Fibroblast of upper back skin (primary cell): ENCODE data around the gene SESN1.
"Not testable (repeated sequence)": the region's sequence is repeated elsewhere in the genome, so short reads cannot be mapped to it uniquely, and the experiment has no call there.

Source experiments
- DNase-seq: peaks from one replicate; pipeline ENCODE4 v3.0.0-alpha.2; 2013

The SESN1 gene

DNA sequence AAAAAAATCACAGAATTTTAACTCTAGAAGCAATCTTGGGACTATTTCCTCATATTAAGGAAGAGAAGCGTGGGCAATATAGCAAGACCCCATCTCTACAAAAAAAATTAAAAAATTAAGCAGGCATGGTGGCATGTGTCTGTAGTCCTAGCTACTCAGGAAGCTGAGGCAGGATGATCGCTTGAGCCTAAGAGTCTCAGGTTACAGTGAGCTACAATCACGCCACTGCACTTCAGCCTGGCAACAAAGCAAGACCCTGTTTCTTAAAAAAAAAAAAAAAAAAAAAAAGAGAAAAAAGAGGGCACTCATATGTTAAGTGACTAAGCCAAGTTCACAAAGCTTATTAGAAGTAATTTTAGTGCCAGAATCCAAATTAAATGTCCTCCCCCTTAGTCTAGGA, 100.8 kb downstream of the SESN1 start:
- no peak for DNase-seq

DNA sequence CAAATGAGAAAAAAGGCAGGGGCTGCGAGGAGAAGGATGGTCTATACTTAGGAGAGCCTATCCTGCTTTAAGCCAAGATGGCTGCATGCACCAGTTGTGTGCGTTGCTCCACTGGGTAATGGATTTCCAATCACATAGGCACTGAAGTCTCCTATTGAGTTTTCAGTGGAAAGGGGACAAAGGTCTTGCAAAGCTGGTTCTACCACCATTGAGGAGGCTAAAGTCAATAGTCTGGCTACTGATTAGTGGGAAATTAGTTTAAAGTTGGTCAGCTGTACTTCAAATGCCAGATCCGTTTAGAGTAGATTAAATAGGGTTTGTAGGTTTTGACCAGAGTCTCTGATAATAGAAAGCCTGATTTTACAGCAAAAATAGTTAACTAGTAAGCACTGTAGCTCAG, 104.9 kb downstream of the SESN1 start:
- DNase-seq = no peak

DNA sequence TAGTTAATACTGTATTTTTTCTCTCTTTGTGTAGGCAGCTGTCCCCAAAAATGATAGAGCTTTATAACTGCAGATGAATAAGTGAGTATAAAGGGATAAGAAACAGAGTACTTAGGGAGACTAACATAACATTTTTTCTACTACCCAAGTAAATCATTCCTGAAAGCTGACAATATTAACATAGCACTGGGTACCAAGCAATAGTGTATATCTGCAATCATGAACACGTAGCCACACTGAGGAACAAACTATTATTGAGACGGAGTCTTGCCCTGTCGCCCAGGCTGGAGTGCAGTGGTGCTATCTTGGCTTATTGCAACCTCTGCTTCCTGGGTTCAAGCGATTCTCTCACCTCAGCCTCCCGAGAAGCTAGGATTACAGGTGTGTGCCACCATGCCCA, 105.9 kb downstream of the SESN1 start:
- no peak for DNase-seq

DNA sequence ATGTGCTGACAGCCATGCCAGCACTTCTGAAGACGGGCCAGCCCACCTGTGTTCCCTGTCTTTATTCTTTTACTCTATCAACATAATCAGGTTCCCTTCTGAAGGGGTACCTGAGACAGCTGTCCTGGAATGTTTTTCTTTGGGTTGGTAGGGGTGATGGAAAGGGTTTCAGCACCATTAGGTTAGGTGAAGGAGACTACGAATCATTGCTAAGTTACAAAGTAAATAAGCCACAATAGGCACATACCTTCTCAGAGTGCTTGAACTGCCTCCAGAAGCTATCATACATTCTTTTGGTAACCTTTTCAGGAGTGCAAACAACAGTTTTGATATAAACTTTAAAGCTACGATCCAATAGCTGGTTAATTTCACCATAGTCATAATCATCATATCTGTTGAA, 106.3 kb downstream of the SESN1 start:
- DNase-seq = no peak

DNA sequence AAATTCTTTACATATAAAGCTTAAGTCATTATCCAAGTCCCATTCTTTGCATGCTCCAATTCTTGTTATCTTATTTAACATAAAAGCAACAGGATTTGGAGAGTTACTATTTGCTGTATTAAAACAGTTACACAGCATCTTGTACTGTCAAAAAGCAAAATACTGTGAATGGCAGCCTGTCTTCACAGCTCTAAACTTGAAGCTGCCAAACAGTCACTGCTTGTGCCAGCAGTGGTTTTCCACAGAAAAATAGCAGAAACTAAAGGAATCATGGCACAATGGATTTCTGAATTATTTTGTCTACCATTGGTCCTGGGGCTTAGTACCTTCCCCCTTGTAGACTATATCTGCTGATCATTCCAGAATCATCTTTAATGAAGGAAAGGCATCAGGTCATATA, 107.5 kb downstream of the SESN1 start:
- DNase-seq = no peak

DNA sequence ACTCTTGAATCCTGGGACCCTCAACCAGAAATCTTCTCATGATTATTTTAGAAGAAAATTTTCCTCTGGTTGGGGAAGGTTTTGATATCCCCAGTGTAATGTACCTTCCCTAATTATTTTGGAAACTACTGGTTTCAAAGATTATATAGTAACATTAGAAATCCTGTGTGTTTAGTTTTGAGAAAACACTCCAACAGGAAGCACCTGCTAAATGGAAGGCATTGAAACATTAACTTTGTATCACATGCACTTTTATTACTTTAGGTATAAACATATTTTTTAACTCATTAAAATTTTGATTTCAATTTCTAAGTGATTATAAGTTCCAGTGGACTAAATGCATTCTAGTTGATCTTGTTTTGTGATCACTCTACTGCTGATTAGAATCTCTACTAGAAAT, 109.3 kb downstream of the SESN1 start:
- no peak for DNase-seq

DNA sequence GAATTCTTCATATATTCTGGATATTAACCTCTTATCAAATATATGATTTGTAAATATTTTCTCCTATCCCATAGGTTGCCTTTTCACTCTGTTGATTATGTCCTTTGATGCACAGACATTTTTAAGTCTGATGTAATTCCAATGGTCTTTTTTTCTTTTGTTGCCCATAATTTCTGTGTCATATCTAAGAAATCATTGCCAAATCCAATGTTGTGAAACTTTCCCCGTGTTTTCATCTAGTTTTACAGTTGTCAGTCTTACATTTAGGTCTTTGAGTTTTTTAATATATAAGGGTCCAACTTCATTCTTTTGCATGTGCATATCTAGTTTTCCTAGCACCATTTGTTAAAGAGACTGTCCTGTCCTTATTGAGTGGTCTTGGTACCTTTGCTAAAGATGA, 111.5 kb downstream of the SESN1 start:
- DNase-seq = no peak

DNA sequence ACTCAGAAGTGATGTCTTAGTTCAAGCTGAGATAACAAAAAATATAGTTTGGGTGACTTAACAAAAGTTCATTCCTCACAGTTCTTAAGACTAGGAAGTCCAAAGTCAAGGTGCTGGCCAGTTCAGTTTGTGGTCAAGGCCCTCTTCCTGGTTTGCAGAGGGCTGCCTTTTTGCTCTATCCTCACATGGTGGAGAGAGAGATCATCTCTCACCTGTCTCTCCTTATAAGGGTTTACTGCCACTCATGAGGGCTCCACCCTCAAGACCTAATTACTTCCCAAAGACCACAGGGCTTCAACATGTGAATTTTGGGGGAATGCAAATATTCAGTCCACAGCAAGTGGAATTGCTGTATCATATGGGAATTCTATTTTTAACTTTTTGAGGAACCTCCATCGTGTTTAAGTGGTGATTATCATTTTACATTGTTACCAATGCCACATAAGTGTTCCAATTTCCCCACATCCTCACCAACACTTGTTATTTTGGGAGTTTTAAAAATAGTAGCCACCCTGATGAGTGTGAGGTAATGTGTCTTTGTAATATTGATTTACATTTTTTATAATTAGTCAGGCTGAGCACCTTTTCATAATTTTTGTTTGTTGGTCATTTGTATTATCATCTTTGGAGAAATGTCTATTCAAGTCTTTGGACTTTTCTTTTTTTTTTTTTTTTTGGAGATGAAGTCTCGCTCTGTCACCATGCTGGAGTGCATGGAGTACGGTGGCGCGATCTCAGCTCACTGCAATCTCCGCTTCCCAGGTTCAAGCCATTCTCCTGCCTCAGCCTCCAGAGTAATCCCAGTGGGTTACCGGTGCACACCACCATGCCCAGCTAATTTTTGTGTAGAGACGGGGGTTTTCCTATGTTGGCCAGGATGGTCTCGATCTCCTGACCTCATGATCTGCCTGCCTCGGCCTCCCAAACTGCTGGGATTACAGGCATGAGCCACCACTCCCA, 112.2 kb downstream of the SESN1 start:
- no peak for DNase-seq

DNA sequence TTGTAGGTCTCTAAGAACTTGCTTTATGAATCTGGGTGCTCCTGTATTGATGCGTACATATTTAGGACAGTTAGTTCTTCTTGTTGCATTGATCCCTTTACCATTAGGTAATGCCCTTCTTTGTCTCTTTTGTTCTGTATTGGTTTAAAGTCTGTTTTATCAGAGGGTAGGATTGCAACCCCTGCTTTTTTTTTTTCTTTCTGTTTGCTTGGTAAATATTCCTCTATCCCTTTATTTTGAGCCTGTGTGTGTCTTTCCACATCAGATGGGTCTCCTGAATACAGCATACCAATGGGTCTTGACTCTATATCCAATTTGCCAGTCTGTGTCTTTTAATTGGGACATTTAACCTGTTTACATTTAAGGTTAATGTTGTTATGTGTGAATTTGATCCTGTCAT, 116.0 kb downstream of the SESN1 start:
- not testable (repeated sequence) for DNase-seq

DNA sequence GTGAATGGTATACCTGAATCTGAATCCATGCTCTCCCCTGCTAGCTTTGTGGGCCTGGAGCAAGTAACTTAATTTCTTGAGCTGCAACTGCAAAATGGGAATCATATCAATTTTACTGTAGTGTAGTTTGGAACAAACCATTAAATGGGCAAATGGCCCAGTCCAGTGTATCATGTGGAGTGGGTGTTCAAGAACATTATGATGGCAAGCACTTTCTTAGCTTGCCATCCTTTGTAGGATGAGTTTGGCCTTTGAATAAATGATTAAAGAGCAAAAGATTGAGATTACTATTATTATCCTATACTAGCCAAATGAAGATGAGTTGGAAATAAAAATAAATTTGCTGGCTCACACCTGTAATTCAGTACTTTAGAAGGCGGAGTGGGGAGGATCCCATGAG, 120.4 kb downstream of the SESN1 start:
- DNase-seq = no peak

DNA sequence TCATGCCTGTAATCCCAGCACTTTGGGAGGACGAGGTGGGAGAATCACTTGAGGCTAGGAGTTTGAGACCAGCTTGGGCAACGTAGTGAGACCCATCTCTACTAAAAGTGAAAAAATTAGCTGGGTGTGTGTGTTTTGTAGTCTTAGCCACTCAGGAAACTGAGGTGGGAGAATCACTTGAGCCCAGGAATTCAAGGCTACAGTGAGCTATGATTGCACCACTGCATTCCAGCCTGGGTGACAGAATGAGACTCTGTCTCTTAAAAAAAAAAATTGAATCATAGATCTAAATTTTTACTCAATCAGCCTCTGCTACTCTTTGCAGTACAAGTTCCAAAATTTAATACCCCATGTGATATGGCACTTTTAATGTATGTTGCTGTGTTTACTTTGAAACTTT, 124.9 kb downstream of the SESN1 start:
- no peak for DNase-seq

DNA sequence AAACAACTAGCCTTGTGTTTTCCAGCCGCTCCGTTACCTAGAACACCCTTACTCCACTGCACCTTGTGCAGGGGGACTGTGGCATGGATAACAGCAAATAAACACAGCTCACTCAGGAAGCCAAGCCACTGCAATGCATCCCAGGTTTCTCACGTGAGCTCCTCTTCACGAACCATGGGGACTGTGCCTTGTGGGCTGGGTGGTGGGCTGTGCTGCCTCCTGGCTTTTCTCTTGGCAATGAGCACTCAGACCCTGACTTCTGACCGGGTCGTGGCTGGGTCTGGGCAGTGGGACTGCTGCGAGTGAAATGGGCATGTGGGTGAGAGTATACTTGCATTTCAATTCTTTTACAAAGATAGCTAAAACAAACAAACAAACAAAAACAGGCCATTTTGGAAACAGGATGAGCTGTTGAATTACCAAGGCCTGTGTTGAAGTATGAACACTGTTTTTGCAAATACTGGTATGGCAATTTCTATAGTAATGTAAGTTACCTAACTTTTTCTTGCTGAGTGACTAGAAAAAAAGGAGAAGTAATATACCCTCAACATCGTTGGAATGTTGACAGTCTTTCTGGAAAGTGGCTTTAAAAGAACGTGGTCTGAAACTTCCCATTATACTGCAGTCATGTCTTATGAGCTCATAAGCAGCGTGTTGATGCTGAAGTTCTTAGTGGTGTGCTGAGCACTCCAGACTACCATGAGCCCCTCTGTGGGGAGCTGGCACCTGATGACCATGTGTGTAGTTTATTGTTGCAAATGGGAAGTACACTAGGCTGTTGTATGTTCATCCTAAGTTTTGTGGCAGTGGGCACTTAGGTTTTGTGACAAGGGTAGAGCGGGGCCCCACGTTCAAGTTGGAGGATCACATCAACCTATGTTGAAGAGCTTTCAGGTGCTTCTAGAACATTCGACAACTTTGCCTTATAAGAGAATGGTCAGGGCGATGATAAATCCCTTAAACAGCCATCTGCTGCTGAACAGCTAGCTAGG, 126.0 kb downstream of the SESN1 start:
- no peak for DNase-seq

DNA sequence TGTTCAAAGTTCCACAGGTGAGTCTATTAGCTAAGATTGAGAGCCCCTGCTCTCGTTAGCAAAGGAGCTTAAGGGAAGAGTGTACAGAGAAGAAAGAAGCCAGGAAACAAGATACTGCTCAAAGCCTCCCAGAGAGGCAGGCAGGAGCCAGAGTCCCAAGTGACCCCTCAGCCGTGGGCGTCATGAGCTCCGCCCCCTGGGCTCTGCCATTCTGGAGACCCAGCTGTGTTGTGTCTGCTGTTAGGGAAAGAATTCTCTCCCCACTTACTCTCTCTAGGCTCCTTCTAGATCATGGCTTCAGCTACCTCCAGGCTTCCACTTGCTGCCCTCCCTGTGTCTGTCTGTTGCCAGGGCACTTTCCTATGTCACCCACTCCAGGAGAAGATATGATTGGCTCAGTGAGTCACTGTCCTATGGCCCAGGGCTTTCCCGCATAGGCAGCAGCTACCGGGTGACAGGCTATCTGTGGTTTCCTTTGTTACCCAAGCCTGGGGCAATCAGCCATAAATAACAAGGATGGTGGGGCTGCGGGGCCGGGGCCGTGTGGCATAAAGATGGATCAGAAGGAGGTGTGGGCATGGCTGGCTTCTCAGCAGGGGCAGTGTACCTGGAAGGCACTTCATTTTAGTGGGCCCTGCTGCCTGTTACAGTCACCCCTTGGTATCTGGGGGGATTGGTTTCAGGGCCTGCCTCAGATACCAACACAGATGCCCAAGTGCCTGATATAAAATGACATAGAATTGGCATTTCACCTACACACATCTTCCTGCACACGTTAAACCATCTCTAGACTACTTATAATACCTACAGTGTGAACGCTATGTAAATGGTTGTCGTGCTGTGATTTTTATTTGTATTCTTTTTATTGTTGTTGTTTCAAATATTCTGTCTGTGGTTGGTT, 127.5 kb downstream of the SESN1 start:
- DNase-seq = no peak

DNA sequence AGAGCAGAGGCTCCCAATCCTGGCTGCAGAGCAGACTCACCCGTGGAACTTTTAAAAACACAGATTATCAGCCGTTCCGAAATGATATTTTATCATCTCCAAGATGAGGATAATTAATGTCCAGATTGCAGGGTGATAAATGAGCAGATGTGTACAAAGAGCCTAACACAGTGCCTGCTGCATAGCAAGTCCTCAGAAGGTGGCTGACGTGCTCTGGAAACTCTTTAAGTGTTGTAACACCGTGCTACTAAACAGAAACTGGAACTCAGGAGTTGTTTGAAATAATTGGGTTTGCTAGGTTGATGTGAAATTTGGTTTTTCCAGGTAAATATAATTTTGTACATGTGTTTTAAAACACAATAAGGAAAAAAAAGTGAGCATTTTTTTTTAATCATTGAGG, 128.4 kb downstream of the SESN1 start:
- DNase-seq = no peak

DNA sequence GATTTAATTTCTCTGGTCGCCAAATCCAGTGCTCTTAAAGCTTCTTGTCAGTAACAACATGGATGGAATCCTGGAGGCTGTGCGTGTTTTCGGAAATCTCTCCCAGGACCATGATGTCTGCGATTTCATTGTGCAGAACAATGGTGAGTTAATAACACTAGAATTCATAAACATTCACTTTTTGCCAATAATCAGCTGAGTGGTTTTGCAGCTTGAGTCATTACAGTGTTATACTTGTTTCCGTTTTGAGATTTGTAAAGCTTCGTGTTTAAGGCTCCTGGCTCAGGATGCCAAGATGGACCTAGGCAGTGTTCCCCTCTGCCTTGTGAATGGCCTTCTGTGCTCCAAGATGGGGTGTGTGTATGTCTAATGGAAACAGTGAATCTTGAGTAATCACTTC, 132.7 kb downstream of the SESN1 start:
- DNase-seq = peak; percentile 50

DNA sequence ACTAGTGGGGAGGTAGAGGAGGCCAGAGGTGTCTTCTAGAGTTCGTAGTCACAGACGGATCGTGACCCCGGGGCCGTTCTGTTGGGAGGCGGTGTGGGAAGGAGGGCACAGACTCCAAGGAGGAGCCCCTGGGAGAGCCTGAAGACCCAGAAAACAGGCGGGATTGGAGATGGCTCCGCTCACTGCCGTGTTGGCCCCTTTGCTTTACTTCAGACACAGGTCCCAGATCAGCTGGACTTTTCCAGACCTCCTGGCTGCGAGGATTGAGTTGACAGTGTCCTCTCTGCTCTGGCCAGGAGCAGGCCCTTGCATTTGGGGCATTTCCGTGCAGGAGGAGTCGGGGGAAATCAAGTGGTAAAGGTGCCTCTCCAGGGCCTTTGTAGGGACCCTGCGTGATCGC, 133.6 kb downstream of the SESN1 start:
- DNase-seq = no peak

DNA sequence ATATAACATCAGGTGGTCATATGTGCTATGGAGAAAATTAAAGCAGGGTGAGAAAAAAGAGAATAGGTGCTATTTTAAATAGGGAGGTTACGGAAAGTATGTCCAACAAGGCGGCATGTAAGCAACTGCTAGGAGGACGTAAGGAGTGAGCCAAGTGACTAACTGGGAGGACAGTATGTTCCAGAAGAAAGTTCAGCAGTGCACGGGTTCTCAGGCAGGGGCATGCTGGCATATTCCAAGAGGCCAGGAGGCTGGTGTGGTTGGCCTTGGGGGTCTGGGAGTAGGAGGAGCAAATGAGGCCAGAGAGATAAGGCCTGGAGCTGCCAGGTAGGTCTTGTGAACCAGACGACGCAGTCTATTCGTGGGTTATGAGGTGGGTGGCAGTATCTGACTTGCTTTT, 134.0 kb downstream of the SESN1 start:
- no peak for DNase-seq

DNA sequence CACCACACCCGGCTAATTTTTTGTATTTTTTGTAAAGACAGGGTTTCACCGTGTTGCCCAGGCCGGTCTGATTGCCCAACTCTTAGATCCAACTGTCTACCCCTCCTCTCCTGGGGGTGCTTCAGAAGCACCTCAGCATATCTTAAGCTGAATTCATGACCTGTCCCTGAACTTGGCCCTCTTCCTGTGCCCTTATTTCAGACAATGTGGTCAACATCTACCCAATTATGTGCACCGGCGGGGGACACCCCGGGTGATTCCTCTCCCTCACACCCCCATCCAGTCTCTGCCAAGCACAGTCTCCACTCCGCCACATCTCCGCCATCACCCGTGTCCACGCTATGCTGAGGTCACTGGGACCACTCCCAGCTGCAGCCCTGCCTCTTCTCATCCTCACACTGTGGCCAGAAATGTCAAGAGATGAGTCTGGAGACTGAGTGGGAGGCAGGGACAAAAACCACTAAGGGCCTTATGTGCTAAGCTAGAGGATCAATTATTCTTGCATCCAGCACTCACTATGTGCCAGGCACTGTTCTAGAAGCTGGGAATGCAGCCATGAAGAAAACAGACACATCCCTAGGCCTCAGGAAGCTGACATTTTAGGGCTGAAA, 134.6 kb downstream of the SESN1 start:
- no peak for DNase-seq

DNA sequence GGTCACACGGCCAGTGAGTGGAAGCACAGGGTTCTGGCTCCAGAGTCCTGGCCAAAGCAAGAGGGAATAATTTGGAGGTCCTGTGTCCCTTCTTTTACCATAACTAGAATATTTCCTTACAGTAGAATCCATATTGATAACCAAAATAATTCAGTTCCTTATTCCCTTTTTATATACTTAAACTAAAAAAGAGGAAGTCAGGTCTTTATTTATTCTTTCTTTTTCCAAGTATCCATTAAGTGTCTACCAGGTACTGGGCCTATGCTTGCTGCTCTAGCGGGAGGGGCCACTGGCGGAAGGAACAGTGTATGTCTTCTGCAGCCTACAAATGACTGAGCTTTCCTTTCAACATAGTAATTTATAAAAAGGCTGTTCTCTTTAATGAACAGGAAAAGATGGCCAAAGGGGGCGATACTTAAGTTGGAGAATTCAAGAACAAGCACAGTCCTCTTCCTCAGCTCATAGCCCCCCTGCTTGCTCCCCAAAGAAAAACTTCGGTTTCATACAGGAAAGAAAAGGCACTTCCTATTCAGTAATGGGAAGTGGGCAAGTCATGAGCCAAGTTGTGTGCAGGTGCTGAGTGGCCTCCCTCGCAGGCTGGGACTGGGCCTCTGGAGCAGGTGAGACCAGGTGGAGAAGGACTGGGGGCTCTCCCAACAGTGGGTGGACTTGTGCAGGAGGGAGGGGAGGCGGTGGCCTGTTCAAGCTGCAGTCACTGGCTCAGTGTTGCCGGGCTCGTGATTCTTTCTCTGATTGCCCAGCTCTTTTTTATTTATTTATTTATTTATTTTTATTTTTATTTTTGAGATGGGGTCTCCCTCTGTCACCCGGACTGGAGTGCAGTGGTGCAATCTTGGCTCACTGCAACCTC, 135.5 kb downstream of the SESN1 start:
- DNase-seq = no peak

DNA sequence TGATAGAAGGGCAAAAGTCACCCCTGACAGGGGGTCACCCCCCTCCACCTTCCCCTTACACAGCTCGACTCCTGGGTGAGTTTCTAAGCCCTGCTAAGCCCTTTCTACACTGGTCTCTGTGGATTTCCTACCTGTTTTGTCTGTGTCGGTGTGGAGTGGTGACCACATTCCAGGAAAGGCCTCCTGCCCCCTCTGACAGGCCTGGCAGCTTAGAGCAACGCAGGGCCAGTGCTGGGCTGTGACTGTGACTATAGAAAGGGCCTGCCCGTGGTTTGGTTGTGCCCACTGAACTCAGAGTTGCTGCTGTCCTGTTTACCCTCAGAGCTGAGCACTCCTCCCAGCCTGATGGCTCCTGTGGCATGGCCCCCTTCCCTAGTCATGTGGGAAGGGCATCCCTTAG, 137.4 kb downstream of the SESN1 start:
- no peak for DNase-seq

DNA sequence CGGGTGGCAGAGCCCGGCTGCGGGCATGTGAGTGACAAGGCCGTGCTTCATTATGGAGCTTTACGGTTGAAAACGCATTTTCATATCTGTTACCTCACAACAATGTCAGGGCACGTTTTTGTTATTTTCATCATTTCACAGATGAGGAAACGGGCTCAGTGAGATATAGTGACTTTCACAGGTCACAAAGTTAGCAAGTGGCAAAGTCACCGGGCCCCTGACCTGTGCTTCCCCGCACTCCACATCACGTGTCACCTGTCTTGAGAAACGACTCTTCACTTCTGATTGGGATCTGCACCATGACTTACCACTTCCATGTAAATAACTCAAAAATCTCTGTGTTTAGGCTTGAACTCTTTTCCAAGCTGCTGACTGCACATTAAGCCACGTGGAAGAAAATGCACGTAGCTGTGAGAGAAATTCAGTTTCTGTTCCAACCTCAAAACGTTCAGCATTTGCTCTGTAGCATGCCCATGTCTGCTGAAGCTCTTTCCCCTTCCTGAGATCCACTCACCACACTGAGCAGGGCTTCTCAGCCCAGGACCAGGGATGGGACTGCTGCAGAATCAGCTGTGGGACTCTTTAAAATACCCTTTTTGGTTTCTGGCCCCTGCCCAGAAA, 139.2 kb downstream of the SESN1 start:
- DNase-seq = no peak
